ENCODE measurements around the gene ANKRD17.

The ANKRD17 gene

DNA sequence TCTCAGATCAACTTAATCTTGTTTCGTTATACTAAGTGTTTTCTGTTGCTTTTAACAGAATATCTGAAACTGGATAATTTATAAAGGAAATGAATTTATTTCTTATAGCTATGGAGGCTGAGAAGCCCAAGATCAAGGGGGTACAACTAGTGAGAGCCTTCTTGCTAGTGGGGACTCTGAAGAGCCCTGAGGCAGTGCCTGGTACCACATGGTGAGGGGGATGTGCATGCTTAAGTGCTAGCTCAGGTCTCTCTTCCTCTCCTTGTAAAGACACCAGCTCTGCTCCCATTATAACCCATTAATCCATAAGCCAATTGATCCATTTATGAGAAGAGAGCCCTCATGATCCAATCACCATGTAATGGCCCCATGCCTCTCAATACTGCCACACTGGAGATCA, 207.0 kb downstream of the ANKRD17 start:
- Histone ChIP-seq H3K9me3 (ENCODE audit: control insufficient read depth, insufficient read depth, low read depth, low read length) (no peaks in the 10 kb centered on the region), H3K27ac (ENCODE audit: extremely low read depth, low read depth, low read length) (no peak overlapping the region), H3K4me1 (ENCODE audit: control insufficient read depth, insufficient read depth, low read length) (no peaks in the 10 kb centered on the region), H3K36me3 (ENCODE audit: control insufficient read depth in 2 of 2, insufficient read depth in 1 of 2, low read length in 2 of 2) (peaks cover 0 to 29% of the 10 kb centered on the region in 2 experiments; a peak in 1 of 3 replicates), H3K4me3 (ENCODE audit: low read depth, low read length) (no peak overlapping the region)
- ChIA-PET POLR2A (no interaction called here), CTCF (interaction anchor here (0.6 kb wide), 1 partner anchor 28 kb away, joined by 5 read pairs; no protein-coding TSS in a partner anchor)
- no peak for TF ChIP-seq ZNF138 (tag by site-specific recombination; IDR thresholded peaks at IDR 0.05; ENCODE audit: borderline replicate concordance)
- TF ChIP-seq ZBTB1 (tag by site-specific recombination; IDR thresholded peaks at IDR 0.05): no peak
- TF ChIP-seq, protein P1, sequence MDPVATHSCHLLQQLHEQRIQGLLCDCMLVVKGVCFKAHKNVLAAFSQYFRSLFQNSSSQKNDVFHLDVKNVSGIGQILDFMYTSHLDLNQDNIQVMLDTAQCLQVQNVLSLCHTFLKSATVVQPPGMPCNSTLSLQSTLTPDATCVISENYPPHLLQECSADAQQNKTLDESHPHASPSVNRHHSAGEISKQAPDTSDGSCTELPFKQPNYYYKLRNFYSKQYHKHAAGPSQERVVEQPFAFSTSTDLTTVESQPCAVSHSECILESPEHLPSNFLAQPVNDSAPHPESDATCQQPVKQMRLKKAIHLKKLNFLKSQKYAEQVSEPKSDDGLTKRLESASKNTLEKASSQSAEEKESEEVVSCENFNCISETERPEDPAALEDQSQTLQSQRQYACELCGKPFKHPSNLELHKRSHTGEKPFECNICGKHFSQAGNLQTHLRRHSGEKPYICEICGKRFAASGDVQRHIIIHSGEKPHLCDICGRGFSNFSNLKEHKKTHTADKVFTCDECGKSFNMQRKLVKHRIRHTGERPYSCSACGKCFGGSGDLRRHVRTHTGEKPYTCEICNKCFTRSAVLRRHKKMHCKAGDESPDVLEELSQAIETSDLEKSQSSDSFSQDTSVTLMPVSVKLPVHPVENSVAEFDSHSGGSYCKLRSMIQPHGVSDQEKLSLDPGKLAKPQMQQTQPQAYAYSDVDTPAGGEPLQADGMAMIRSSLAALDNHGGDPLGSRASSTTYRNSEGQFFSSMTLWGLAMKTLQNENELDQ (tag by site-specific recombination; IDR thresholded peaks at IDR 0.05; ENCODE audit: low read depth): no peak
- no peak for TF ChIP-seq ZNF24 (tag by site-specific recombination; IDR thresholded peaks at IDR 0.05)
- TF ChIP-seq ZNF223 (tag by site-specific recombination; IDR thresholded peaks at IDR 0.05): no peak
- TF ChIP-seq, protein P2, sequence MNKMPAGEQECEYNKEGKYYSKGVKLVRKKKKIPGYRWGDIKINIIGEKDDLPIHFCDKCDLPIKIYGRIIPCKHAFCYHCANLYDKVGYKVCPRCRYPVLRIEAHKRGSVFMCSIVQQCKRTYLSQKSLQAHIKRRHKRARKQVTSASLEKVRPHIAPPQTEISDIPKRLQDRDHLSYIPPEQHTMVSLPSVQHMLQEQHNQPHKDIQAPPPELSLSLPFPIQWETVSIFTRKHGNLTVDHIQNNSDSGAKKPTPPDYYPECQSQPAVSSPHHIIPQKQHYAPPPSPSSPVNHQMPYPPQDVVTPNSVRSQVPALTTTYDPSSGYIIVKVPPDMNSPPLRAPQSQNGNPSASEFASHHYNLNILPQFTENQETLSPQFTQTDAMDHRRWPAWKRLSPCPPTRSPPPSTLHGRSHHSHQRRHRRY (tag by site-specific recombination; IDR thresholded peaks at IDR 0.05): no peak

DNA sequence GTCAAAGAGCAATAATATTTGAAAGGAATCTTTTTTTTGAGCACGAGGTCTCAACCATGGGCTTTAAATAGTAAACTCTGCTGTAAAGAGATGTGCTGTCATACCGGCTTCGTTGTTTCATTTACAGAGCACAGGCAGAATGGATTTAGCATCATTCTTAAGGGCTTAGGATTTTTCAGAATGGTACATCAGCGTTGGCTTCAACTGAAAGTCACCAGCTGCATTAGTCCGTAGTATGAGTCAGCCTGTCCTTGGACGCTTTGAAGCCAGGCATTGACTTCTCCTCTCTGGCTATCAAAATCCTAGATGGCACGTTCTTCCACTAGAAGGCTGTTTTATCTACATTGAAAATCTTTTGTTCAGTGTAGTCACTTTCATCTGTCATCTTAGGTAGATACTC, 212.7 kb downstream of the ANKRD17 start:
- Histone ChIP-seq H3K4me3 (ENCODE audit: low read depth, low read length) (no peak overlapping the region), H3K9me3 (ENCODE audit: control insufficient read depth, insufficient read depth, low read depth, low read length) (no peaks in the 10 kb centered on the region), H3K36me3 (ENCODE audit: control insufficient read depth in 2 of 2, insufficient read depth in 1 of 2, low read length in 2 of 2) (no peaks in the 10 kb centered on the region), H3K27ac (ENCODE audit: extremely low read depth, low read depth, low read length) (no peak overlapping the region), H3K4me1 (ENCODE audit: control insufficient read depth, insufficient read depth, low read length) (no peaks in the 10 kb centered on the region)
- no peak for TF ChIP-seq SP2 (tag by site-specific recombination; IDR thresholded peaks at IDR 0.05)
- TF ChIP-seq ZNF549 (tag by site-specific recombination; IDR thresholded peaks at IDR 0.05): no peak
- no peak for TF ChIP-seq CTCF (tag by site-specific recombination; IDR thresholded peaks at IDR 0.05)
- TF ChIP-seq KLF17 (tag by site-specific recombination; IDR thresholded peaks at IDR 0.05): no peak
- TF ChIP-seq ZNF701 (tag by site-specific recombination; IDR thresholded peaks at IDR 0.05): no peak
- TF ChIP-seq ZNF19 (tag by site-specific recombination; IDR thresholded peaks at IDR 0.05; ENCODE audit: low read depth): no peak
- no peak for TF ChIP-seq ZNF202 (tag by site-specific recombination; IDR thresholded peaks at IDR 0.05; ENCODE audit: borderline replicate concordance)
- TF ChIP-seq SCRT2 (tag by site-specific recombination; IDR thresholded peaks at IDR 0.05): no peak
- TF ChIP-seq ZFHX2 (tag by site-specific recombination; conservative IDR thresholded peaks at IDR 0.05): no peak
- TF ChIP-seq SETDB1 (IDR thresholded peaks at IDR 0.05; ENCODE audit: insufficient read length, low read length): no peak
- no peak for TF ChIP-seq ZNF221 (tag by site-specific recombination; IDR thresholded peaks at IDR 0.05; ENCODE audit: borderline replicate concordance)
- no peak for TF ChIP-seq ZNF654 (tag by site-specific recombination; IDR thresholded peaks at IDR 0.05; ENCODE audit: low read depth)
- TF ChIP-seq ZNF623 (tag by site-specific recombination; IDR thresholded peaks at IDR 0.05): no peak
- TF ChIP-seq ZNF785 (tag by site-specific recombination; IDR thresholded peaks at IDR 0.05): no peak
- TF ChIP-seq ZNF404 (tag by site-specific recombination; IDR thresholded peaks at IDR 0.05): no peak
- TF ChIP-seq ZNF792 (tag by site-specific recombination; IDR thresholded peaks at IDR 0.05): no peak
- no peak for TF ChIP-seq ZNF658 (tag by site-specific recombination; IDR thresholded peaks at IDR 0.05)
- ChIA-PET CTCF (interaction anchor here (0.5 kb wide), 1 partner anchor 68 kb away, joined by 3 read pairs; no protein-coding TSS in a partner anchor), POLR2A (no interaction called here)
